ENCODE data around the gene C1QTNF12.

GRCh38 chr1:1228187-1228586 lies 18.3 kb downstream of the C1QTNF12 start:
- TF ChIP-seq CTCF (IDR thresholded peaks at IDR 0.05) (no peak), POLR2A (IDR thresholded peaks at IDR 0.05) (no peak)

Measured in Peyer's patch (tissue), 4 donors.